ENCODE data around the gene BRCA1.
"Not testable (repeated sequence)": the region's sequence is repeated elsewhere in the genome, so short reads cannot be mapped to it uniquely, and the experiment has no call there.

BRCA1 gene

GRCh38 chr17:43133439-43133838, 8.3 kb upstream of the BRCA1 start:
- not testable (repeated sequence) for DNase-seq (ENCODE audit: low spot score)

DNA sequence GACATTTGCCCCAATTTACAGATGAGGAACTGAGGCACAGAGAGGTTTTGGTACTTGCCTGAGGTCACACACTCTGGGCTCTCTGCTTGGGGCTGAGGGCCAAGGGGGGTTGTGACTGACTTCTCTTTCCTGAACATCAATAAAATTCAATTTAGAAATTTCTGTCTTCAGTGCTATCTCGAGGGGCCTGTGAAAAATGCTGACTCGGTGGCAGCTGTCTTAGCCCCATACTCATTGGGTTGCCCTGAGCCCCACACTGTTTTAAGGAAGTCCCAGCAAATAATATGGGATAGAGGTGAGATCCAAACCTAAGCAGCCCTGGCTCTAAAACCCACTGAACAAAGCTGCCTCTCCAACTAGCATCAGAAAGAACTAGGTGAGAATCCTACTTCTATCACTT, 7.0 kb upstream of the BRCA1 start:
- no peak for DNase-seq (ENCODE audit: low spot score)

GRCh38 chr17:43129671-43130010, 4.5 kb upstream of the BRCA1 start:
- DNase-seq (ENCODE audit: low spot score) = no peak

GRCh38 chr17:43127333-43127876, 2.2 kb upstream of the BRCA1 start:
- DNase-seq (ENCODE audit: low spot score) = not testable (repeated sequence)

- DNase-seq (ENCODE audit: low spot score) = no peak
These were observed 1.7 kb upstream of the BRCA1 start for GRCh38 chr17:43126911-43127290.

GRCh38 chr17:43125967-43126910, 1.1 kb upstream of the BRCA1 start:
- DNase-seq (ENCODE audit: low spot score) = no peak

DNA sequence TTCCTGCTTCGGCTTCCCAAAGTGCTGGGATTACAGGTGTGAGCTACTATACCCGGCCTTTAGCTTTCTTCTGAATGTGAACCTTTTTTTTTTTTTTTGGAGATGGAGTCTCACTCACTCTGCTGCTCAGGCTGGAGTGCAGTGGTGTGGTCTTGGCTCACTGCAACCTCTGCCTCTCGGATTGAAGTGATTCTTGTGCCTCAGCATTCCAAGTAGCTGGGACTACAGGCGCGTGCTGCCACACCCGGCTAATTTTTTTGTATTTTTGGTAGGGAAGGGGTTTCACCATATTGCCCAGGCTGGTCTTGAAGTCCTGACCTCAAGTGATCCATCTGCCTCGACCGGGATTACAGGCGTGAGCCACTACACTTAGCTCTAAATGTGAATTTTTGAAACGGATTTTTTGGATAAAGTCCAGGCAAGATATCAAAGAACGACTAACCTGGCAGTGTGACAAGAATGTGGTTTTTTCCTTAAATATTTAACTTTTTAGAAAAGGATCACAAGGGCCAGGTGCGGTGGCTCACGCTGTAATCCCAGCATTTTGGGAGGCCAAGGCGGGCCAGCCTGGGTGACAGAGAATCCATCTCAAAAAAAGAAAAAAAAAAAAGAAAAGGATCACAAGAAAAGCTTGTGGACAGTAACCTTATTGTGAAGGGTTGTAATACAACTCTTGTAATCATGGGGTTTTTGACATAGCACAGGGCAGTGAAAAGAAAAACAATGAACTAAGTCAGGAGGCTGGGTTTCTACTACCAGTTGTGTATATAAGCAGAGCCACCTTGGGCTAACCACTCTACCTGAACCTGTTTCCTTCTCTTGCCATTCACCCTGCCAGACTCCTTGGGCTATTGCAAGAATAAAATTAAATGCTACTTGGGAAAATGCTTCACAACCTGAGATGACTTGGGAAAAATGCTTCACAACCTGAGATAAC, 6.2 kb downstream of the BRCA1 start:
- DNase-seq (ENCODE audit: low spot score) = no peak

DNA sequence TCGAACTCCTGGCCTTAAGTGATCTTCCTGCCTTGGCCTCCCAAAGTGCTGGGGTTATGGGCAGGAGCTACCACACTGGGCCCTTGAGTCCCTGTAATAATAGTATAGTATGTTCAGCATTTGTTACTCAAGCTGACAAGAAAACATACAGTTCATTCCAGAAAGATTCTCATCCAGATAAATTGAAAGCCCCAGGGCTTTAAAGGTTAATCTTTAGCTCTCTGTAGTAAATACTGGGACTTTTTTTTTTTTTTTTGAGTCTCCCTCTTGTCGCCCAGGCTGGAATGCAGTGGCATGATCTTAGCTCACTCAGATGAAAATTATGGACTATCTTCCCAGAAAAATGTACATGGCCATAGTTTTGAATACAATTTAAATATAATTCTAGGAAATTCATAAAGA, 11.0 kb downstream of the BRCA1 start:
- DNase-seq (ENCODE audit: low spot score) = no peak

DNA sequence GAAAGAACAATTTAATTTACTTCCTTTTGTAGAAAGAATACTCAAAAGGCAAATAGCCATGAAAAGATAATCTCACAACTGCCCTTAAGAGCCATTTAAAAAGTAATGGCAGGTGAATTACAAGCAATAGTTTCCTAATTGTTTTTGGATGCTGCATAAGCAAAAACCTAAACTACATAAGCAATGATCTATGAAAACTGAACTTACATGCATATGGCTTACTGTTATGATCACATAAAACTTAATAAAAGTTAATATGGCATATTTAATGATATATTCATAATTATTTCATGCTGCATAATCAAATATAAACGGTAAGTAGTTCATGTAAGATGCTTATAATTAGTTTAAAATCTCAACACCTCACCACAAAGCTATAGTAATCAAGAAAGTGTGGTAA, 18.6 kb downstream of the BRCA1 start:
- no peak for DNase-seq (ENCODE audit: low spot score)

DNA sequence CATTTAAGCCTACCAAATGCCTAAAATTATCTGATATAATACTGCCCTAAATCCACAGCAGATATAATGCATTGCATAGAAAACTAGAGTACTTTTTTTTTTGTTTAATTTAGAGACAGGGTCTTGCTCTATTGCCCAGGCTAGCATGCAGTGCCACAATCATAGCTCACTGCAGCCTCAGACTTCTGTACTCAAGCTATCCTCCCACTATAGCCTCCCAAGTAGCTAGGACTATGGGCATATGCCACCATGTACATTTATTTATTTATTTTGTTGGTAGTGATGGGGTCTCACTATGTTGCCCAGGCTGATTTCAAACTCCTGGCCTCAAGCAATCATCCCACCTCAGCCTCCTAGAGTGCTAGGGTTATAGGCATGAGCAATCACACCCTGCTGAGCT, 20.0 kb downstream of the BRCA1 start:
- no peak for DNase-seq (ENCODE audit: low spot score)

DNA sequence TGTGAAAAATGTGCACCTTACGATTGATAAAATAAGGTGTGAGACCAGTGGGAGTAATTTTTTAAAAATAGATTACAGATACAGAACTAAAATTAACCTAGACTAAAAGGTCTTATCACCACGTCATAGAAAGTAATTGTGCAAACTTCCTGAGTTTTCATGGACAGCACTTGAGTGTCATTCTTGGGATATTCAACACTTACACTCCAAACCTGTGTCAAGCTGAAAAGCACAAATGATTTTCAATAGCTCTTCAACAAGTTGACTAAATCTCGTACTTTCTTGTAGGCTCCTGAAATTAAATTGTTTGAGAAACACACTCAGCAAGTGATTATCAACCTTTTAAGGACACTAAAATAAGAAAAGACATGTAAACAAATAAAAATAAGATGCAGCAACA, 20.5 kb downstream of the BRCA1 start:
- DNase-seq (ENCODE audit: low spot score) = no peak

DNA sequence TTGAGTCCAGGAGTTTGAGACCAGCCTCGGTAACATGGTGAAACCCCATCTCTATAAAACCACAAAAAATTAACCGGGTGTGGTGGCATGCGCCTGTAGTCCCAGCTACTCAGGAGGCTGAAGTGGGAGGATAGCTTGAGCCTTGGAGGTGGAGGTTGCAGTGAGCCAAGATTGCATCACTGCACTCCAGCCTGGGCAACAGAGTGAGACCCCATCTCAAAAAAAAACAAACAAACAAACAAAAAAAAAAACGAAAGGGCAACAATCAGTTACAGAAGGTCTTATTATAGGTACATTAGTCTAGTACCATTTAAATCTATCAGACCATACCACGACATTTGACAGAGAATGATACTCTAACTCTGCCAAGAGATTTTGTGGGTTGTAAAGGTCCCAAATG, 29.8 kb downstream of the BRCA1 start:
- DNase-seq (ENCODE audit: low spot score) = not testable (repeated sequence)

DNA sequence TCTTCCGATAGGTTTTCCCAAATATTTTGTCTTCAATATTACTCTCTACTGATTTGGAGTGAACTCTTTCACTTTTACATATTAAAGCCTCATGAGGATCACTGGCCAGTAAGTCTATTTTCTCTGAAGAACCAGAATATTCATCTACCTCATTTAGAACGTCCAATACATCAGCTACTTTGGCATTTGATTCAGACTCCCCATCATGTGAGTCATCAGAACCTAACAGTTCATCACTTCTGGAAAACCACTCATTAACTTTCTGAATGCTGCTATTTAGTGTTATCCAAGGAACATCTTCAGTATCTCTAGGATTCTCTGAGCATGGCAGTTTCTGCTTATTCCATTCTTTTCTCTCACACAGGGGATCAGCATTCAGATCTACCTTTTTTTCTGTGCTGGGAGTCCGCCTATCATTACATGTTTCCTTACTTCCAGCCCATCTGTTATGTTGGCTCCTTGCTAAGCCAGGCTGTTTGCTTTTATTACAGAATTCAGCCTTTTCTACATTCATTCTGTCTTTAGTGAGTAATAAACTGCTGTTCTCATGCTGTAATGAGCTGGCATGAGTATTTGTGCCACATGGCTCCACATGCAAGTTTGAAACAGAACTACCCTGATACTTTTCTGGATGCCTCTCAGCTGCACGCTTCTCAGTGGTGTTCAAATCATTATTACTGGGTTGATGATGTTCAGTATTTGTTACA, 30.9 kb downstream of the BRCA1 start:
- DNase-seq (ENCODE audit: low spot score) = no peak

DNA sequence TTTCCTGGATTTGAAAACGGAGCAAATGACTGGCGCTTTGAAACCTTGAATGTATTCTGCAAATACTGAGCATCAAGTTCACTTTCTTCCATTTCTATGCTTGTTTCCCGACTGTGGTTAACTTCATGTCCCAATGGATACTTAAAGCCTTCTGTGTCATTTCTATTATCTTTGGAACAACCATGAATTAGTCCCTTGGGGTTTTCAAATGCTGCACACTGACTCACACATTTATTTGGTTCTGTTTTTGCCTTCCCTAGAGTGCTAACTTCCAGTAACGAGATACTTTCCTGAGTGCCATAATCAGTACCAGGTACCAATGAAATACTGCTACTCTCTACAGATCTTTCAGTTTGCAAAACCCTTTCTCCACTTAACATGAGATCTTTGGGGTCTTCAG, 32.3 kb downstream of the BRCA1 start:
- DNase-seq (ENCODE audit: low spot score) = no peak

DNA sequence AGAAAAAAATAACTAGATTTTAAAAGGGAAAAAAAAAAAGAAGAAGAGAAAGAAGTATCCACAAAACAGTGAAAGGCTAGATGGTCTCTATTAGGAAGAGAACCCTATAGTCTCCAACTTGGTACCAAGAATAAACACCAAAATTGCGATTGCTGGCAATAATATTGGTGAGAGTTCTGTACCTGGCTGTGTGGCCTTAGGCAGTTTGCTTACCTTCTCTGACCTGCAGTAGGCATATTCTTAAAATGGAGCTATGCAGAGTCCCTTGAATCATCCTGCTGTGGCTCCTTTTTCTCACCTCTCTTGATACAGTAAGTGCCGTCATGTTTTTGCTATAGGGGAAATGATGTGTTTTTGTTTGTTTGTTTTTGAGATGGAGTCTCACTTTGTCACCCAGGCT, 35.1 kb downstream of the BRCA1 start:
- DNase-seq (ENCODE audit: low spot score) = no peak

DNA sequence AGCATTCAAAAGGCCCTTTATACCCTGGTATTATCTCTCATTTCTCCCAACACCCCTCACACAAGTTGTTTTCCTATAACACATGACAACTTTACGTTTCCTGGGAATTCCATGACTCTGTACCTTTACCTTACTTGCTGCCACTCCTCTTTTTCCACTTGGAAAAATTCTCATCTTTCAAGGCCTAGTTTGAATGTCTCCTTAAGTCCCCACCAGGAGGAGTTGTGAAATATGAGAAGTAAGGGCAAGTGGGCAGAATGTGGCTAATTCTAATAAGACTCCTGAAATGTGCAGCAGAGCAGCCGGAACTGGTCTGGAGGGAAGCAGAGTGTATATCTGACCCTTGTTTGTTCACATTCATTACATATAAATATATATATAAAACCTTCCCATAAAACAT, 39.7 kb downstream of the BRCA1 start:
- DNase-seq (ENCODE audit: low spot score) = no peak

DNA sequence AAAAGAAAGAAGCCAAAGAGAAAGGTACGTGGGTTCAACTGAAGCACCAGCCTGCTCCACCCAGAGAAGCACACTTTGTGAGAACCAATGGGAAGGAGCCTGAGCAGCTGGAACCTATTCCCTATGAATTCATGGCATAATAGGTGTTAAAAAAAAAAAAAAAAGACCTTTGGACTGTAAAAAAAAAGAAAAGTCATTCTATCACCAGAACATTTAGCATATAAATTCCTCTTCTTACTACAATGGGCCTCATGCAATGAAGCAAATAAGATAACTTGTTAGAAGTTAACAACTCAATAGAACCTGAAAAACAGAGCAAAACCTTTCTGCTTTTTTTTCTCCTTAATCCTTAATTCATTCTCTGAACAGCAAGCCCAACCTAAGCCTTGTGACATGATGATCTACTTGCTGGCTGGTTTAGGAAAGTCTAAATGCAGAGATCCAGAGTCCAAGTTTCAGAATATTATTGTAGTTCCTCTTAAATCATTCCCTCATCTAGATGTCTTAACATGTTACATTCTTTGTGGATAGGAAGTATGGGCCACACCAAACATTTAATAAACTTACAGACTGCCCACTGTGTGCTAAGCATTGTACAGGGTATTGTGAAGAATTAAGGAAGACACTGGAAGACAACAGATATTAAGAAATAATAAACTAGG, 45.4 kb downstream of the BRCA1 start:
- no peak for DNase-seq (ENCODE audit: low spot score)

DNA sequence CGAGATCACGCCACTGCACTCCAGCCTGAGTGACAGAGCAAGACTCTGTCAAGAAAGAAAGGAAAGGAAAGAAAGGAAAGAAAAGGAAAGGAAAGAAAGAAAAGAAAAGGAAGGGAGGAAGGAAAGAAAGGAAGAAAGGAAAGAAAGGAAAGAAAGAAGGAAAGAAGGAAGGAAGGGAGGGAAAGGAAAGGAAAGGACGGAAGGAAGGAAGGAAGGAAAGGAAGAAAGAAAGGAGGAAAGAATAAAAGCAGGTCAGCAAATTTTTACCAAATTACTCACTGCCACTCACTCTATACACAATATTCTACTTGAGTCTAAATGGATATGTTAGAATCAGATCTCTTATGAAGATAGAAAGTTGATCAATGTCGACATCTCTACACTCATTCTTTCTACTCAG, 50.3 kb downstream of the BRCA1 start:
- DNase-seq (ENCODE audit: low spot score) = no peak

DNA sequence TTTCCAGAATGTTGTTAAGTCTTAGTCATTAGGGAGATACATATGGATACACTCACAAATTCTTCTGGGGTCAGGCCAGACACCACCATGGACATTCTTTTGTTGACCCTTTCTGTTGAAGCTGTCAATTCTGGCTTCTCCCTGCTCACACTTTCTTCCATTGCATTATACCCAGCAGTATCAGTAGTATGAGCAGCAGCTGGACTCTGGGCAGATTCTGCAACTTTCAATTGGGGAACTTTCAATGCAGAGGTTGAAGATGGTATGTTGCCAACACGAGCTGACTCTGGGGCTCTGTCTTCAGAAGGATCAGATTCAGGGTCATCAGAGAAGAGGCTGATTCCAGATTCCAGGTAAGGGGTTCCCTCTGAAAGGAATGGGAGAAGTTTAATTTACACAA, 54.3 kb downstream of the BRCA1 start:
- no peak for DNase-seq (ENCODE audit: low spot score)

- DNase-seq (ENCODE audit: low spot score) = no peak
These were observed 54.9 kb downstream of the BRCA1 start for GRCh38 chr17:43070257-43070656.

DNA sequence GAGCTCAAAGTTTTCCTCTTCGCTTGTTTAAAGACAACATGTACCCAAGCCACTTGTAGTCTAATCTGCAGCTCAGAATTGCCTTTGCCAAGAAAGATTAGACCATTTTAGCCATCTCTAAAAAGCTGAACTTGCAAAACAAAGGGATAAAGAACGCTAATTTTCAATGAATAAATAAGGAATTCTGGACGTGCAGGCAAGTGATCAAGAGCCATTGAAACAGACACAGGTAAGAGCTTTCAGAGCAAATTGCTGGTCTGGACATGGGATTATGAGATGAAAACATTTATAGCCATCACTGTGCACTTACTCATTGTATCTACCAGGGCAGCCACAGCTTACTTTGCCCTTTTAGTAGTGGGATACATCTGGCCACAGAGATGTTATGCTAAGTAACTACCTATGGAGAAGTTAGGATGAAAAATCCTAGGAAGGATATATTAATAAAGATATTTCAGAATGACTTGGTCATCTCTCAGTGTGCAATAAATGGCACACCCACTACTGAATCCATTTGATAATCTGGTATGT, 55.7 kb downstream of the BRCA1 start:
- DNase-seq (ENCODE audit: low spot score) = no peak

Data from left forelimb (tissue), 1 donor.